BJ (cell line): Measurements from ENCODE around the gene RAB3GAP2. TPM values are rescaled to one million over a fixed set of nuclear protein-coding genes. Genes with fewer than 3 reads are reported as not detected.
"Not testable (repeated sequence)": the region's sequence is repeated elsewhere in the genome, so short reads cannot be mapped to it uniquely, and the experiment has no call there.

Experiments
- CTCF ChIA-PET: fragments of 350-600 bp; formaldehyde crosslinking; extraction: SDS; loops from one replicate; lab custom pipeline; 2021; ENCODE audit warnings: antibody characterized with exemption, inconsistent platforms; lab: Yijun Ruan, JAX
- POLR2A ChIA-PET: fragments of 300-600 bp; sonication (Branson Sonifier 250); formaldehyde crosslinking; extraction: SDS; loops from one replicate; lab custom pipeline; 2021; ENCODE audit warnings: antibody characterized with exemption; lab: Charles Lee
- DNase-seq: peaks from one replicate; pipeline ENCODE4 v3.0.0-alpha.2; 2011; ENCODE audit warnings: low read depth
- H3K27me3 ChIP-seq: 2 replicates; pipeline ENCODE4 v1.6.0; 2011; ENCODE audit warnings: low read length; ENCODE audit not compliant: control insufficient read depth, insufficient read depth
- H3K36me3 ChIP-seq: 2 replicates; pipeline ENCODE4 v1.5.1; 2011; ENCODE audit warnings: low read length; ENCODE audit not compliant: control insufficient read depth, insufficient read depth
- H3K4me3 ChIP-seq: 2 replicates; pipeline ENCODE4 v1.5.1; 2011; ENCODE audit warnings: low read depth, mild to moderate bottlenecking, control low read depth, low read length
- polyA plus RNA-seq: library from polyadenylated mRNA; depleted of rRNA; stranded (reverse); fragments of >200 nt; gene quantifications from 2 replicates; pipeline ENCODE4 v1.2.3, GENCODE V29; 2011
- TF ChIP-seq, protein P1 (sequence below): IDR thresholded peaks from 2 replicates; pipeline ENCODE4 v1.5.1; 2011; ENCODE audit warnings: low read depth, mild to moderate bottlenecking, control low read depth, inconsistent platforms, low read length, moderate library complexity; ENCODE audit not compliant: insufficient read depth

Gene RAB3GAP2
- polyA plus RNA-seq, 1 experiment = 25.1 TPM

GRCh38 chr1:220218397-220219135, 53.7 kb downstream of the RAB3GAP2 start:
- ChIA-PET POLR2A (interaction anchor here (0.6 kb wide), 1 partner anchor 951 kb away, joined by 3 read pairs; no protein-coding TSS in a partner anchor), CTCF (interaction anchor here (0.6 to 1.2 kb wide), 7 partner anchors 8 to 555 kb away, joined by 3 to 5 read pairs (median 3); no protein-coding TSS in a partner anchor)
- not testable (repeated sequence) for H3K27me3 ChIP-seq, H3K4me3 ChIP-seq, H3K36me3 ChIP-seq
- TF ChIP-seq, protein P1, sequence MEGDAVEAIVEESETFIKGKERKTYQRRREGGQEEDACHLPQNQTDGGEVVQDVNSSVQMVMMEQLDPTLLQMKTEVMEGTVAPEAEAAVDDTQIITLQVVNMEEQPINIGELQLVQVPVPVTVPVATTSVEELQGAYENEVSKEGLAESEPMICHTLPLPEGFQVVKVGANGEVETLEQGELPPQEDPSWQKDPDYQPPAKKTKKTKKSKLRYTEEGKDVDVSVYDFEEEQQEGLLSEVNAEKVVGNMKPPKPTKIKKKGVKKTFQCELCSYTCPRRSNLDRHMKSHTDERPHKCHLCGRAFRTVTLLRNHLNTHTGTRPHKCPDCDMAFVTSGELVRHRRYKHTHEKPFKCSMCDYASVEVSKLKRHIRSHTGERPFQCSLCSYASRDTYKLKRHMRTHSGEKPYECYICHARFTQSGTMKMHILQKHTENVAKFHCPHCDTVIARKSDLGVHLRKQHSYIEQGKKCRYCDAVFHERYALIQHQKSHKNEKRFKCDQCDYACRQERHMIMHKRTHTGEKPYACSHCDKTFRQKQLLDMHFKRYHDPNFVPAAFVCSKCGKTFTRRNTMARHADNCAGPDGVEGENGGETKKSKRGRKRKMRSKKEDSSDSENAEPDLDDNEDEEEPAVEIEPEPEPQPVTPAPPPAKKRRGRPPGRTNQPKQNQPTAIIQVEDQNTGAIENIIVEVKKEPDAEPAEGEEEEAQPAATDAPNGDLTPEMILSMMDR = peak; percentile 63
- peak; percentile 11 for DNase-seq

DNA sequence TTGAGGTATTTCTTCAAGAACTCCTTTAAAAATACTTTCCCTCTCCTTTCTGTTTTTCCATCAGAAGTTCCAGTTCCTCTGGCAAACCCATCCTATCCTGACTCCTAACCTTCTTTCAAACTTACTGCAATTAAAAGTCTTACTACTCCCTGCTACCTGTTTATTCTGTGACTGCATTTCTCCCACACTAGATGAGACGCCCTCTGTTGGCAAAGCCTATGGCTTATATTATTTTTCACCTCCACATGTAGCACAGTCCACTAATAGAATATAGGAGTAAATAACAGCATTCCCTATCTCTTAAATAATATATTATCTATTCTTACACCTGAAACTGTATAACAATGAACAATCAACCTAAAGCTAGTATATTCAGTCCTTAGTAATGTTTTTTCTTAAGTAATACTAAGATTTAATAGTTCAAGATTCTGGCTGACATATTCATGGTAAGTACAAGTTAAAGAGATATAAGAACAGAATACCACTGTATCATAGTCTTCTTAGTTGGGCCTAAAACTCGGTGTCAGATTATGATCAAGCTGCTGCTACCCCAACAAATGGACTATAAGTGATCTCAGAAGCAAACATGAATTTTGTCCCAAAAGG, 54.8 kb downstream of the RAB3GAP2 start:
- CTCF ChIA-PET = interaction anchor here (1.1 to 1.8 kb wide), 3 partner anchors 11 to 28 kb away, joined by 3 to 6 read pairs (median 5); no protein-coding TSS in a partner anchor
- POLR2A ChIA-PET = no interaction called here
- no peak for DNase-seq

GRCh38 chr1:220213382-220213983, 58.8 kb downstream of the RAB3GAP2 start:
- Histone ChIP-seq H3K27me3 (no peaks in the 10 kb centered on the region), H3K4me3 (no peak overlapping the region), H3K36me3 (no peaks in the 10 kb centered on the region)
- no peak for DNase-seq
- CTCF ChIA-PET = no interaction called here
- TF ChIP-seq, protein P1 = no peak
- POLR2A ChIA-PET = no interaction called here

More for the DNA sequence above, 54.8 kb downstream of the RAB3GAP2 start:
- no peaks in the 10 kb centered on the region for H3K27me3 ChIP-seq
- H3K36me3 ChIP-seq = no peaks in the 10 kb centered on the region
- TF ChIP-seq, protein P1 = peak; percentile 37
- no peak overlapping the region for H3K4me3 ChIP-seq

GRCh38 chr1:220207411-220207810, 64.8 kb downstream of the RAB3GAP2 start:
- ChIA-PET POLR2A (no interaction called here), CTCF (interaction anchor here (1.0 to 1.5 kb wide), 3 partner anchors 11 to 17 kb away, joined by 3 to 5 read pairs (median 3); no protein-coding TSS in a partner anchor)
- no peak for DNase-seq
- TF ChIP-seq, protein P1 = no peak
- Histone ChIP-seq H3K36me3 (peaks cover 4% of the 10 kb centered on the region; the same call in 1 of the 2 replicates), H3K27me3 (no peaks in the 10 kb centered on the region), H3K4me3 (no peak overlapping the region)

DNA sequence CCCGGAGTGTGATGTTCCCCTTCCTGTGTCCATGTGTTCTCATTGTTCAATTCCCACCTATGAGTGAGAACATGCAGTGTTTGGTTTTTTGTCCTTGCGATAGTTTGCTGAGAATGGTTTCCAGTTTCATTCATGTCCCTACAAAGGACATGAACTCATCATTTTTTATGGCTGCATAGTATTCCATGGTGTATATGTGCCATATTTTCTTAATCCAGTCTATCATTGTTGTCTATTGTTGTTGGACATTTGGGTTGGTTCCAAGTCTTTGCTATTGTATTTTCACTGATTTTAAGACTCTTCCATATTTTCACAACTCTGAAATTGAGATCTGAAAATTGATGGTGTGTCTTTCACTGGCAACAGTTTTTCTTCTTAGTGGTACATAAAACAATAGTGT, 67.5 kb downstream of the RAB3GAP2 start:
- CTCF ChIA-PET, H3K27me3 ChIP-seq, H3K4me3 ChIP-seq, POLR2A ChIA-PET, H3K36me3 ChIP-seq, DNase-seq: not testable (repeated sequence)
